ENCODE data around the gene SCO2. TPM values are rescaled to one million over a fixed set of nuclear protein-coding genes. Genes with fewer than 3 reads are reported as not detected.

The SCO2 gene
- total RNA-seq, 1 experiment from 2014 or later: 9.5 TPM

DNA sequence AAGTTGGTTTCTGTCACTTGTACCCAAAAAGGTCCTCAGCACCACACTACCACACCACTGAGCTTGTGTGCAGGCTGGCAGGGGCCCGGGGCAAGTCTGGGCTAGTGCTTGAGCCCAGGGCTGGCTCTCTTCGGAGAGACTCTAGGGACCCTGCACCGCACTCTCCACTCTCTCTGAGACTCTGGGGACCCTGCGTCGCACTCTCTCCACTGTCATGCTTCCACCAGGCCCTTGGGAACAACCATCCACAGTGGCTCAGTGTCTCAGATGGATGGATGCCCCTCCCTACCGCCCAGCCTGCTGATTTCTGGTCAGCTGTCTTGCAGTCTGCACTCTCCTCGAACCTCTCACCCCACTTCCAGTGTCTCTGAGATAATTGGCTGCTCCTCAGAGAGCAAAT is 48.5 kb downstream of the SCO2 start:
- DNase-seq (ENCODE audit: low spot score): no peak

DNA sequence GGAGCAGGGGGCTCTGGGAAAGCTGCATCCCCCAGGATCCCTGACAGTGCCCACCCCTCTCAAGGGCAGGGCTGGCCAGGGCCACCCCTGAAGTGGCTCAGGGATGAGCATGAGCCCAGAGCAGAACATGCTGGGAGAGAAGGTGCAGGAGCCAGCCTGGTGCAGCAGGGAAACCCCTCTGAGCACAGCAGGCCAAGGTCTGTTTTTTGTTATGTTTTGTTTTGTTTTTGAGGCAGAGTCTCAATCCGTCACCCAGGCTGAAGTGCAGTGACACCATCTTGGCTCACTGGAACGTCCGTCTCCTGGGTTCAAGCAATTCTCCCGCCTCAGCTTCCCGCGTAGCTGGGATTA is 49.8 kb downstream of the SCO2 start:
- no peak for DNase-seq (ENCODE audit: low spot score)

DNA sequence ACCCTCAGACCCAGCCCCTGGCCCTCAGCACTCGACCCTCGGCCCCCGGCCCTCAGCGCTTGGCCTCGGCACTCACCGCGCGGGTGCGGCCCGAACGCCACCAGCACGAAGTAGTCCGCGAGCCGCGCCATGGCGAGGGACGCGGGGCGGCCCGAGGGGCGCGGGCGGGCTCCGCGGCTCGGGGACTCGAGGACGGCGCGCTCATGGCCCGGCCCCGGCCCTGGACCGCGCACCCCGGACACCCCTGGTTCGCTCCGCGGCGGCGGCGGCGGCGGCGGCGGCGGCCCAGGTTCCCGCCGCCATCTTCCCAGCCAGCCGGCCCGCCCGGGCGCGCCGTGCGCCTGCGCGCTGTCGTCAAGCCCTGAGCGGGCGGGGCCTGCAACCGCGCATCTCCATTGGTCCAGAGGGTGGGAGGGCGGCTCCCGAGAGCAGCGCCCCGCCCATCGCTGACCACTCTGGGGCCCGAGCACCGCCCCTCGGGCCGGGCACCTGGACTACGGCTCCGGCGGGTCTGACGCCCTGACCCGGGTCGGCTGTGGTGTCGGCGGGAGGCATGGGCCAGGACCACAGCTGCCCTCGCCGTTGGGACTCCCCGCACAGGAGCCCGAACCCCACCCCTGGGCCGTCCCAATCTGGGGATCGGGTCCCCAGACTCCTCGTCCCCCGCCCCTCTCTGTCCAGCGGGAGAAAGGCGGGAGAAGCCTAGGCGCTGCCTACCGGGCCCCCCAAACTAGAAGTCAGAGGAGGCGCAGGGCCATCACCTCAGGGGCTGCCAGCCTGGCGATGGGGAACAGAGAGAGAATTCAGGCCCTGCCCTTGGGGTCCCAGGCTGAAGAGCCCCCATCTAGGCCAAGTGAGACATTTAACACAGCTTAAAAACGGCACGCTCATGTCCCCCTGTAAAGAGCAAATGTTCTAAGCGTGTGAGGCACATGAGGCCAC is 50.4 kb downstream of the SCO2 start, which contains the start of gene SBF1:
TSS of gene SBF1 (minus strand) at position 326 of the 942 bp plus-strand sequence. CDS start at position 131, 195 bp downstream.
- peak; percentile 62 for DNase-seq (ENCODE audit: low spot score)

DNA sequence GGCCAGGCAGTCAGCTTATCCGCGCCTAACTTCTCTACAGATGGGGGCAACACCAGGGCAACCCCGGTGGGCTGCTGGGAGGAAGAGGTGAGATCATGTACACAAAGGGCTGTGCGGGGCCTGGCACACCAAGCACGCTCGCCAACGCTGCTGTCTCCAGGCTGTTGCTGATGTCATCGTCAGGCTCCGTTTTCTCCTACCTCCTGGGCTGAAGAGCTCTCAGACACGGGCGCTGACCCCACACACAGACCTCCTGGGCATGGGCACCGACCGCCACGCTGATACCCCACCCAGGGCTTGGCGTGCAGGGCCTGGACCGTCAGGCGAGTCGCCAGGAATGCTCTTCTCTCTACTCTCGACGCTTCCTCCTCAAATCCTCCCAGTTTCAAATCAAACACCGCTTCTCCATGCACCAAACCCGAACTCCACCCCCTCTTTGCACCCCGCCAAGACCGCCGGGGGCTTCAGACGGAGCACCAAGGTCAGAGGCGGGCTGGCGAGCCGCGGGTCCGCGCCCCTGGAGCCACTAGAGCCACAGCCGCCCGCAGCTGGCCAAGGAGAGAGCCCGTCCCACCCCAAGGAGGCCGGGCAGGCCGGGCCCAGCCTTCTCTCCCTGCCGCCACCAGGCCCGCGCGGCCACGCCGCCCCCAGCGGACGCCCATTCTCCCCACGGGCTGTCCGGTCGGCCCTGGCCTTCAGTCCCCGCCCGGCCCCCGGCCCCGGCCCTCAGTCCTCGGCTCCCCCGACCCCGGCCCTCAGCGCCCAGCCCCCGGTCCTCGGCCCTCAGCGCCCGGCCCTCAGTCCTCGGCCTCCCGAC is 51.3 kb downstream of the SCO2 start:
- no peak for DNase-seq (ENCODE audit: low spot score)

Other genes with a start within 250 kb of the SCO2 start
- 64.9 and 65.0 TPM in 2 replicates for gene PLXNB2, start 218.0 kb downstream of the SCO2 start, total RNA-seq (2014; rRNA removed; shearing (Covaris generic))
- 1.2 and 2.9 TPM in 2 replicates for gene DENND6B, start 198.6 kb downstream of the SCO2 start, total RNA-seq (2014; rRNA removed; shearing (Covaris generic))
- gene PPP6R2, start 182.3 kb downstream of the SCO2 start, total RNA-seq (2014; rRNA removed; shearing (Covaris generic)): 28.0 and 36.6 TPM in 2 replicates
- 43.0 and 48.2 TPM in 2 replicates for gene SBF1, start 50.6 kb downstream of the SCO2 start, total RNA-seq (2014; rRNA removed; shearing (Covaris generic))
- gene ADM2, start 44.1 kb downstream of the SCO2 start, total RNA-seq (2014; rRNA removed; shearing (Covaris generic)): not detected in 2 replicates
- gene MIOX, start 38.7 kb downstream of the SCO2 start, total RNA-seq (2014; rRNA removed; shearing (Covaris generic)): not detected in 2 replicates
- 21.3 and 28.7 TPM in 2 replicates for gene LMF2, start 17.9 kb downstream of the SCO2 start, total RNA-seq (2014; rRNA removed; shearing (Covaris generic))
- gene NCAPH2, start 17.4 kb downstream of the SCO2 start, total RNA-seq (2014; rRNA removed; shearing (Covaris generic)): 51.8 and 55.6 TPM in 2 replicates
- gene TYMP, start 4.4 kb upstream of the SCO2 start, total RNA-seq (2014; rRNA removed; shearing (Covaris generic)): 0.10 and 0.31 TPM in 2 replicates
- gene KLHDC7B, start 20.3 kb upstream of the SCO2 start, total RNA-seq (2014; rRNA removed; shearing (Covaris generic)): 0.17 TPM in 1 of 2 replicates, not detected in the other
- gene SYCE3, start 37.3 kb upstream of the SCO2 start, total RNA-seq (2014; rRNA removed; shearing (Covaris generic)): 2.5 TPM in 1 of 2 replicates, not detected in the other
- 6.4 and 13.8 TPM in 2 replicates for gene CPT1B, start 52.8 kb upstream of the SCO2 start, total RNA-seq (2014; rRNA removed; shearing (Covaris generic))
- gene CHKB, start 57.3 kb upstream of the SCO2 start, total RNA-seq (2014; rRNA removed; shearing (Covaris generic)): 27.9 and 30.7 TPM in 2 replicates
- gene MAPK8IP2, start 75.2 kb upstream of the SCO2 start, total RNA-seq (2014; rRNA removed; shearing (Covaris generic)): 7.9 and 10.8 TPM in 2 replicates
- gene ARSA, start 102.6 kb upstream of the SCO2 start, total RNA-seq (2014; rRNA removed; shearing (Covaris generic)): 12.8 and 14.3 TPM in 2 replicates
- gene SHANK3, start 147.2 kb upstream of the SCO2 start, total RNA-seq (2014; rRNA removed; shearing (Covaris generic)): 0.84 and 0.98 TPM in 2 replicates
- gene ACR, start 212.6 kb upstream of the SCO2 start, total RNA-seq (2014; rRNA removed; shearing (Covaris generic)): not detected in 2 replicates

Measured in A172 (cell line).